GM21423 (cell line): ENCODE data around the gene CUL2.
"Not testable (repeated sequence)": the region's sequence is repeated elsewhere in the genome, so short reads cannot be mapped to it uniquely, and the experiment has no call there.

Experiments used
- ATAC-seq: cut with Tn5 transposase; IDR thresholded peaks from one replicate; pipeline ENCODE4 v1.9.1; 2021; ENCODE audit warnings: mild to moderate bottlenecking, moderate library complexity; ENCODE audit not compliant: unreplicated experiment

CUL2 gene

GRCh38 chr10:35080261-35080660 lies 9.9 kb downstream of the CUL2 start:
- ATAC-seq = not testable (repeated sequence)

- no peak for ATAC-seq
Observed at GRCh38 chr10:35079763-35080162, 10.4 kb downstream of the CUL2 start.

GRCh38 chr10:35079265-35079664 lies 10.9 kb downstream of the CUL2 start:
- ATAC-seq = no peak

GRCh38 chr10:35075228-35075627 lies 14.9 kb downstream of the CUL2 start:
- ATAC-seq = no peak

GRCh38 chr10:35074266-35074665 lies 15.9 kb downstream of the CUL2 start:
- ATAC-seq = no peak

GRCh38 chr10:35070521-35070920 lies 19.6 kb downstream of the CUL2 start:
- no peak for ATAC-seq

GRCh38 chr10:35063837-35064454 lies 26.2 kb downstream of the CUL2 start:
- no peak for ATAC-seq

- ATAC-seq = no peak
Observed at GRCh38 chr10:35059481-35059880, 30.7 kb downstream of the CUL2 start.

- no peak for ATAC-seq
Observed at GRCh38 chr10:35058686-35059085, 31.5 kb downstream of the CUL2 start.

- ATAC-seq = peak; percentile 91
Observed at GRCh38 chr10:35058134-35058533, 32.0 kb downstream of the CUL2 start.

GRCh38 chr10:35056686-35057085 lies 33.5 kb downstream of the CUL2 start:
- no peak for ATAC-seq

GRCh38 chr10:35056133-35056532 lies 34.0 kb downstream of the CUL2 start:
- ATAC-seq = no peak

- no peak for ATAC-seq
Observed at GRCh38 chr10:35050568-35050967, 39.6 kb downstream of the CUL2 start.

- no peak for ATAC-seq
Observed at GRCh38 chr10:35046074-35046473, 44.1 kb downstream of the CUL2 start.

- ATAC-seq = not testable (repeated sequence)
Observed at GRCh38 chr10:35045275-35045674, 44.9 kb downstream of the CUL2 start.

GRCh38 chr10:35043796-35044344 lies 46.3 kb downstream of the CUL2 start:
- no peak for ATAC-seq

GRCh38 chr10:35042783-35043182 lies 47.4 kb downstream of the CUL2 start:
- ATAC-seq = no peak

- ATAC-seq = no peak
Observed at GRCh38 chr10:35041502-35041879, 48.6 kb downstream of the CUL2 start.

- ATAC-seq = no peak
Observed at GRCh38 chr10:35040760-35041501, 49.2 kb downstream of the CUL2 start.

- no peak for ATAC-seq
Observed at GRCh38 chr10:35037104-35037503, 53.0 kb downstream of the CUL2 start.

GRCh38 chr10:35035606-35036005 lies 54.5 kb downstream of the CUL2 start:
- no peak for ATAC-seq

GRCh38 chr10:35027567-35027966 lies 62.6 kb downstream of the CUL2 start:
- no peak for ATAC-seq
